Spinal cord (tissue), 10 donors: ENCODE results near the gene NAA38. TPM values are rescaled to one million over a fixed set of nuclear protein-coding genes. Genes with fewer than 3 reads are reported as not detected.
A peak's percentile ranks its signal among the peaks of the same experiment; 100 is the strongest.

Source experiments
- DNase-seq, 6 donors: peaks; one replicate each; pipeline versions ENCODE4 v3.0.0 to v3.0.0-alpha.2; 2013 to 2015; ENCODE audit warnings: low spot score in 6 of 6, low read depth in 4 of 6
- H3K27ac ChIP-seq: one replicate; pipeline ENCODE4 v1.5.1; 2013; ENCODE audit warnings: low read depth, low read length, control low read depth
- H3K27me3 ChIP-seq: one replicate; pipeline ENCODE4 v1.6.1; 2013; ENCODE audit warnings: low read length; ENCODE audit not compliant: control insufficient read depth, insufficient read depth
- H3K36me3 ChIP-seq: one replicate; pipeline ENCODE4 v1.6.1; 2013; ENCODE audit warnings: low read length; ENCODE audit not compliant: control insufficient read depth, insufficient read depth
- H3K4me1 ChIP-seq: one replicate; pipeline ENCODE4 v1.6.1; 2013; ENCODE audit warnings: low read length; ENCODE audit not compliant: control insufficient read depth, insufficient read depth
- H3K4me3 ChIP-seq: one replicate; pipeline ENCODE4 v1.5.1; 2013; ENCODE audit warnings: low read depth, low read length, control low read depth
- H3K9me3 ChIP-seq: one replicate; pipeline ENCODE4 v1.6.1; 2013; ENCODE audit warnings: low read length; ENCODE audit not compliant: control insufficient read depth, insufficient read depth
- WGBS: methylation state at CpG from one replicate; pipeline ENCODE4 v1.1.5; 2013; ENCODE audit warnings: missing lambda C conversion rate; ENCODE audit not compliant: insufficient coverage; 5-methylcytosine and 5-hydroxymethylcytosine counted together
- long read RNA-seq, 4 donors: transcript quantifications; one replicate each; lab custom pipeline, GENCODE V29; 2026
- polyA plus RNA-seq, 2 donors: library from polyadenylated mRNA; unstranded; fragments of 120-200 nt; gene quantifications; one replicate each; pipeline ENCODE4 v1.2.1, GENCODE V29; 2013; ENCODE audit not compliant: insufficient read length in 2 of 2
- total RNA-seq, 2 donors: library from RNA; depleted of rRNA in 1 of 2; stranded (reverse); fragments of 120-200 nt in 1 of 2; fragments of >200 nt in 1 of 2; gene quantifications; one replicate each; pipeline versions ENCODE4 v1.2.3 to v1.2.4, GENCODE V29; 2013 to 2014
- donor health status: healthy.

NAA38 gene, protein sequence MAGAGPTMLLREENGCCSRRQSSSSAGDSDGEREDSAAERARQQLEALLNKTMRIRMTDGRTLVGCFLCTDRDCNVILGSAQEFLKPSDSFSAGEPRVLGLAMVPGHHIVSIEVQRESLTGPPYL
- total RNA-seq (100 to 1,000 TPM in 1 of 2 donors, 10 to 100 TPM in 1; 46.4 to 167 TPM), polyA plus RNA-seq (100 to 1,000 TPM; 103 to 105 TPM)
- long read RNA-seq, donor 1, transcript NAA38-205 (3 exons, 852 nt) = minor isoform, 62 of 562 reads
- long read RNA-seq, donor 1, transcript NAA38-206 (2 exons, 424 nt) = minor isoform, 29 of 562 reads
- long read RNA-seq, donor 1, transcript NAA38-201 (2 exons, 999 nt) = major isoform, 77 of 562 reads
- long read RNA-seq, donor 1, partial matches to known transcripts = 259 of 562 reads
- long read RNA-seq, donor 1, other reads (novel, unspliced or antisense) = 132 of 562 reads
- long read RNA-seq, donor 2, transcript NAA38-205 (3 exons, 852 nt) = major isoform, 24 of 130 reads
- long read RNA-seq, donor 2, transcript NAA38-201 (2 exons, 999 nt) = minor isoform, 20 of 130 reads
- long read RNA-seq, donor 2, transcript NAA38-206 (2 exons, 424 nt) = minor isoform, 9 of 130 reads
- long read RNA-seq, donor 2, partial matches to known transcripts = 59 of 130 reads
- long read RNA-seq, donor 2, other reads (novel, unspliced or antisense) = 17 of 130 reads
- long read RNA-seq, donor 3, transcript NAA38-206 (2 exons, 424 nt) = minor isoform, 9 of 253 reads
- long read RNA-seq, donor 3, transcript NAA38-205 (3 exons, 852 nt) = minor isoform, 25 of 253 reads
- long read RNA-seq, donor 3, transcript NAA38-201 (2 exons, 999 nt) = major isoform, 26 of 253 reads
- long read RNA-seq, donor 3, partial matches to known transcripts = 121 of 253 reads
- long read RNA-seq, donor 3, other reads (novel, unspliced or antisense) = 71 of 253 reads
- long read RNA-seq, donor 4, transcript NAA38-205 (3 exons, 852 nt) = minor isoform, 67 of 695 reads
- long read RNA-seq, donor 4, transcript NAA38-206 (2 exons, 424 nt) = minor isoform, 25 of 695 reads
- long read RNA-seq, donor 4, transcript NAA38-201 (2 exons, 999 nt) = major isoform, 101 of 695 reads
- long read RNA-seq, donor 4, partial matches to known transcripts = 447 of 695 reads
- long read RNA-seq, donor 4, other reads (novel, unspliced or antisense) = 51 of 695 reads

DNA sequence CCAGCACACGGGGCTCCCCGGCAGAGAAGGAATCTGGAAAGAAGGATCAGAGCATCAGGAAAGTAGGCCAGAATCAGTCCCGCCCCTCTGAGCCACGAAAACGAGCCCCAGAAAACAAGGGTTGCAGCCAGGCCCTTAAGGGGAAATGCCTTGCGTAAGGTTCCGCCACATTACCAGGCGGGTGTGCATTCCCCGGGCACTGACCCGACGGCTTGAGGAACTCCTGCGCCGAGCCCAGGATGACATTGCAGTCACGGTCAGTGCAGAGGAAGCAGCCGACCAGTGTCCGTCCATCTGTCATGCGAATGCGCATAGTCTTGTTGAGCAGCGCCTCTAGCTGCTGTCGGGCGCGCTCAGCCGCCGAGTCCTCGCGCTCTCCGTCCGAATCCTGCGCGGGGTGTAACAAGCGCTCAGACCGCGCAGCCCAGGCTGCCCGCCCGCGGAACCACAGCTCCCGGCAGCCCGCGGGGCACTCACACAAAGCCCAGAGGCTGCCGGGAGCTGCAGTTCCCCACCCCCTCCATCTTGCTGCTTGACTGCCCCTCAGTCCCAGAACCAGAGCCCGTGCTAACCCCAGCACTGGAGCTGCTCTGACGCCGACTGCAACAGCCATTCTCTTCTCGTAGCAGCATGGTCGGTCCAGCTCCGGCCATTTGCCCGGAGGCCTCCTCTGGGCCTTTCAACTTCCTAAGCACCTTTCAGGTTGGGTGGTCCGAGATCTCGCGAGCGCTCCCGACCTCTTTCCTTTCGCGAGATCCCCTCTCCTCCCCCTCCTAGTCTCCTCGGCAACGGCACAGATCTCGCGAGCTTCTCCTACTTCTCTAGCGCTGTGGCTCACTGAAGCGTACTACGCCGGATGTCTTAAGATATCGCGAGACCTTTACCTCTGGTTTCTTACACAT, at the start of gene NAA38:
Gene NAA38, minus strand, starts transcription at position 749 of the 902 bp plus-strand sequence. Its CDS starts 96 bp downstream, at position 653.
- peak within 1 kb of the TSS; percentile 92 for H3K4me3 ChIP-seq
- under 1% methylated on average over 64 of the region's 64 CpGs for WGBS
- peaks cover 60% of the 10 kb centered on the region for H3K36me3 ChIP-seq
- H3K27me3 ChIP-seq = no peaks in the 10 kb centered on the region
- H3K9me3 ChIP-seq = no peaks in the 10 kb centered on the region
- H3K4me1 ChIP-seq = peaks cover 50% of the 10 kb centered on the region
- H3K27ac ChIP-seq = peak within 1 kb of the TSS; percentile 100
- peak; percentile 99 to 100 (median 100) for DNase-seq

DNA sequence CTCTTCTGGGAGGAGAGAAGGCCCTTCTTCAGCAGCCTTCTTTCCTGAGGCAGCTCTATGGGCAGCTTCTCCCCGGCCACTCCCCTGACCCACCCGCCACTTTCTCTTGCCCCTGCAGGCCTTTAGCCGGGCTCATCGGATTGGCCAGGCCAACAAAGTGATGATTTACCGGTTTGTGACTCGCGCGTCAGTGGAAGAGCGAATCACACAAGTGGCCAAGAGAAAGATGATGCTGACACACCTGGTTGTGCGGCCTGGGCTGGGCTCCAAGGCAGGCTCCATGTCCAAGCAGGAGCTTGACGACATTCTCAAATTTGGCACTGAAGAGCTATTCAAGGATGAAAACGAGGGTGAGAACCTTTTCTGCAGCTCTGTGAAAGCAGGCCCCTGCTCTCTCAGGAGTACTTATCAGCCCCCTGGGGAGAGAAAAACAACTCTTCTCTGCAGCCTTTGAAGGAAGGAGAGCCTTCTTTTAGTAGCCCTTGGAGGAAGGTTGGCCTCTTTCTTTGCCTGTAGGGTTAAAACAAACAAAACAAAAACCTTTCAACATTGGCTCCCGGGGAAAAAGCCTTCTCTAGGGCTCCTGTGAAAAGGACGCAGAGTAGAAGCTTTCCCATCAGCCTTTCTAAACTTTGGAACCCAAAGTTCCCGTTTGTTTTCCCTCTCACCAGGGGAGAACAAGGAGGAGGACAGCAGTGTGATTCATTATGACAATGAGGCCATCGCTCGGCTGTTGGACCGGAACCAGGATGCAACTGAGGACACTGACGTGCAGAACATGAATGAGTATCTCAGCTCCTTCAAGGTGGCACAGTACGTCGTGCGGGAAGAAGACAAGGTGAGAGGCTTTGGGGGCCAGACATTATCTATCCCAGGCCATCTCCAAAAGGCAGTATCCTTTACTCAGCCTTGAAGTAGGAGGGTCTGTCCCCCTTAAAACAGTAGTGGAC, 46.1 kb upstream of the NAA38 start:
- no peak overlapping the region for H3K27ac ChIP-seq
- DNase-seq = peak in 2 of 6 donors; percentile 7 to 33
- WGBS = 38% methylated on average over 15 of the region's 22 CpGs

DNA sequence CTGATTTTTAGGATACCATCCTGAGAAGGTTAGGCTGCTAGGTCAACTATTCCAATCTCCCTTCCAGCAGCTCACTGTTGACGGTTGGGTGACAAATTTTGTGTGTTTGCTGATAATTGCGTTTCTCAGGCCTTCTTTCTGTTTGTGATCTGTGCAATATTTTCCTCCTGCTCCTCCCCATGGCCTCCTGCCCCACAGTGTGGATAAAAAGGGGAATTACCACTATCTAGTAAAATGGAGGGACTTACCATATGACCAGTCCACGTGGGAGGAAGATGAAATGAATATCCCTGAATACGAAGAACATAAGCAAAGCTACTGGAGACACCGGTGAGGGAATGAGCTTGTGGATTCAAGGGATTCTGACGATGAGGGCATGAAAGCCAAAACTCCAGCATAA, 40.4 kb upstream of the NAA38 start:
- H3K27me3 ChIP-seq = no peaks in the 10 kb centered on the region
- 83% methylated on average over 3 of the region's 6 CpGs for WGBS
- H3K27ac ChIP-seq = no peak overlapping the region
- peaks cover 7% of the 10 kb centered on the region for H3K4me1 ChIP-seq
- peaks cover 94% of the 10 kb centered on the region for H3K36me3 ChIP-seq
- H3K4me3 ChIP-seq = no peak overlapping the region
- DNase-seq = peak in 2 of 6 donors; percentile 39 to 48
- H3K9me3 ChIP-seq = no peaks in the 10 kb centered on the region

More for the DNA sequence above, 46.1 kb upstream of the NAA38 start:
- no peaks in the 10 kb centered on the region for H3K9me3 ChIP-seq
- peaks cover 5% of the 10 kb centered on the region for H3K4me1 ChIP-seq
- no peak overlapping the region for H3K4me3 ChIP-seq
- no peaks in the 10 kb centered on the region for H3K27me3 ChIP-seq
- peaks cover 92% of the 10 kb centered on the region for H3K36me3 ChIP-seq

DNA sequence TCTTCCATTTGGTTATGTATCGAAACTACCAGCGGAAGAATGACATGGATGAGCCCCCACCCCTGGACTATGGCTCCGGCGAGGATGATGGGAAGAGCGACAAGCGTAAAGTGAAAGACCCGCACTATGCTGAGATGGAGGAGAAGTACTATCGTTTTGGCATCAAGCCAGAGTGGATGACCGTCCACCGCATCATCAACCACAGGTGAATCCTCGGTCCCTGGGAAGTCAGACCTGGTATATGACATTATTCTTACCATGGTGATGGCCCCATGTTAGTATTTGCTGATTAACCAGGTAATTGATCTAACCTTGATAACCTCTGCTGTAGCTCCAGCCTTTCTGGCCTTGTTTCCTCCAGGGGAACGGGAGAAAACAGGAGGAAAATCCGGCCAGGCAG, 39.7 kb upstream of the NAA38 start:
- Histone ChIP-seq H3K27me3 (no peaks in the 10 kb centered on the region), H3K4me1 (peaks cover 7% of the 10 kb centered on the region), H3K36me3 (peaks cover 93% of the 10 kb centered on the region), H3K27ac (no peak overlapping the region), H3K9me3 (no peaks in the 10 kb centered on the region), H3K4me3 (no peak overlapping the region)
- WGBS = 90% methylated on average over 13 of the region's 13 CpGs
- no peak for DNase-seq

DNA sequence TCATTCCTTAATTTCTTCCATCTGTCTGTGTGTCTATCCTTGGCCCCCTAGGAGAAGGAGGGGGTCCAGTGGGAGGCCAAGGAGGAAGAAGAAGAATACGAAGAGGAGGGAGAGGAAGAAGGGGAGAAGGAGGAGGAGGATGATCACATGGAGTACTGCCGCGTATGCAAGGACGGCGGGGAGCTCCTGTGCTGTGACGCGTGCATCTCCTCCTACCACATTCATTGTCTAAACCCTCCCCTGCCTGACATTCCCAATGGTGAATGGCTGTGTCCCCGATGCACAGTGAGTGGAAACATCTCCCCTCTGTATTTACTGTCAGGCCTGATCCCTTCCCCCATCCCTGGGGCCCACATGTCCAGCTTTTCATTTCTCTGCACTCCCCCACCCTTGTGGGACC, 37.5 kb upstream of the NAA38 start:
- Histone ChIP-seq H3K4me1 (peaks cover 14% of the 10 kb centered on the region), H3K27ac (no peak overlapping the region), H3K36me3 (peaks cover 92% of the 10 kb centered on the region), H3K9me3 (no peaks in the 10 kb centered on the region), H3K27me3 (no peaks in the 10 kb centered on the region), H3K4me3 (no peak overlapping the region)
- DNase-seq = no peak
- WGBS = 96% methylated on average over 4 of the region's 8 CpGs

DNA sequence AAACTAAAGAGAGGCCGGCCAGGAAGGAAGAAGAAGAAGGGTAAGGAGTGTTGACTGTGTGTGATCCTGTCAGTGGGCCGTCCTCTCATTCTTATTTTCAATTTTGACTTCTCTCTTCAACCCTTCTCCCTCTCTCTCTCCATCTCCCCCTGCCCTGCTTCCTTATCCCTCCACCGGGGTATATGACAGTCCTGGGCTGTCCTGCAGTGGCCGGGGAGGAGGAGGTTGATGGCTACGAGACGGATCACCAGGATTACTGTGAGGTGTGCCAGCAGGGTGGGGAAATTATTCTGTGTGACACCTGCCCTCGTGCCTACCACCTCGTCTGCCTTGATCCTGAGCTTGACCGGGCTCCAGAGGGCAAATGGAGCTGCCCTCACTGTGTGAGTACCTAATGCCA, 36.9 kb upstream of the NAA38 start:
- H3K27me3 ChIP-seq = no peaks in the 10 kb centered on the region
- H3K27ac ChIP-seq = no peak overlapping the region
- peaks cover 89% of the 10 kb centered on the region for H3K36me3 ChIP-seq
- no peaks in the 10 kb centered on the region for H3K9me3 ChIP-seq
- DNase-seq = no peak
- H3K4me1 ChIP-seq = peaks cover 20% of the 10 kb centered on the region
- 93% methylated on average over 3 of the region's 9 CpGs for WGBS
- H3K4me3 ChIP-seq = no peak overlapping the region

DNA sequence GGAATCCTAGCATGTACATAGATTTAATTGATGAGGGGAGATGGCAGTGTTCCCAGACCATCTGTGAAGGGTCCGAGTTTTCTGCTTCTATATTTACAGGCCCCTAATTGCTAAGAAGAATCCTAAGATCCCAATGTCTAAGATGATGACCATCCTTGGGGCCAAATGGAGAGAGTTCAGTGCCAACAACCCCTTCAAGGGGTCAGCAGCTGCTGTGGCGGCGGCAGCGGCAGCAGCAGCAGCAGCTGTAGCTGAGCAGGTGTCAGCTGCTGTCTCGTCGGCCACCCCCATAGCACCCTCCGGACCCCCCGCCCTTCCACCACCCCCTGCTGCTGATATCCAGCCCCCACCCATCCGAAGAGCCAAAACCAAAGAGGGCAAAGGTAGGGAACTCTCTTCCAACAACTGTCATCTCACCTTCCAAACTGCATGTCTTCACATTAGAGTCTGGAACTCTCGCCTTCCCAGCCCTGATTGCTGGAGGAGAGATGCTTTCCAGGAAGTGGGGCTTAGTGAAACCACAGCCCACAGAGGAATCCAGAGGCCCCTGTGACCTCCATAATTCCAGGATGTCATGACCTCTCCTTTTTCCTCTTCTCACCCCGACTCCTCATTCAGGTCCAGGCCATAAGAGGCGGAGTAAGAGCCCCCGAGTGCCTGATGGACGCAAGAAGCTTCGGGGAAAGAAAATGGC, 36.0 kb upstream of the NAA38 start:
- Histone ChIP-seq H3K36me3 (peaks cover 80% of the 10 kb centered on the region), H3K9me3 (no peaks in the 10 kb centered on the region), H3K27ac (no peak overlapping the region), H3K4me3 (no peak overlapping the region), H3K4me1 (peaks cover 29% of the 10 kb centered on the region), H3K27me3 (no peaks in the 10 kb centered on the region)
- peak in 2 of 6 donors; percentile 35 to 51 for DNase-seq
- WGBS = 49% methylated on average over 6 of the region's 15 CpGs
